GM11168 (cell line): ENCODE measurements around the gene PSMB9.
"Not testable (repeated sequence)": the region's sequence is repeated elsewhere in the genome, so short reads cannot be mapped to it uniquely, and the experiment has no call there.

Experiments
- in situ Hi-C: fragments of 300-500 bp; cut with MboI; formaldehyde crosslinking; loops from one replicate; pipeline ENCODE4 v1.12.0; 2022; ENCODE audit warnings: low sequenced_read_pairs; ENCODE audit not compliant: unreplicated experiment

The PSMB9 gene

GRCh38 chr6:32853541-32854375 is at the start of gene PSMB9, which contains the start of gene TAP1:
Gene PSMB9, plus strand, starts transcription at chr6:32854192. Its CDS starts 38 bp downstream, at chr6:32854230.
Gene TAP1, minus strand, starts transcription at chr6:32853704. Its CDS starts 68 bp downstream, at chr6:32853636.
- in situ Hi-C loops: no loop called here

- in situ Hi-C loops: not testable (repeated sequence)
Observed at GRCh38 chr6:32805404-32805803, 48.6 kb upstream of the PSMB9 start.

GRCh38 chr6:32807020-32807580 is 46.9 kb upstream of the PSMB9 start:
- in situ Hi-C loops: no loop called here

GRCh38 chr6:32809171-32809570 is 44.8 kb upstream of the PSMB9 start:
- in situ Hi-C loops: no loop called here

GRCh38 chr6:32814145-32814544 is 39.8 kb upstream of the PSMB9 start:
- in situ Hi-C loops: no loop called here

- in situ Hi-C loops: no loop called here
Observed at GRCh38 chr6:32815115-32815514, 38.9 kb upstream of the PSMB9 start.

- in situ Hi-C loops: no loop called here
Observed at GRCh38 chr6:32815996-32816395, 38.0 kb upstream of the PSMB9 start.

GRCh38 chr6:32816746-32817204 is 37.2 kb upstream of the PSMB9 start, which contains the start of gene HLA-DOB:
Gene HLA-DOB, minus strand, starts transcription at chr6:32817002. Its CDS starts 51 bp downstream, at chr6:32816951.
- in situ Hi-C loops: no loop called here

GRCh38 chr6:32818867-32819266 is 35.1 kb upstream of the PSMB9 start:
- in situ Hi-C loops: no loop called here

GRCh38 chr6:32819729-32820128 is 34.3 kb upstream of the PSMB9 start:
- in situ Hi-C loops: no loop called here

GRCh38 chr6:32825966-32826365 is 28.0 kb upstream of the PSMB9 start:
- in situ Hi-C loops: no loop called here

- in situ Hi-C loops: no loop called here
Observed at GRCh38 chr6:32827025-32827424, 27.0 kb upstream of the PSMB9 start.

GRCh38 chr6:32829495-32829894 is 24.5 kb upstream of the PSMB9 start:
- in situ Hi-C loops: no loop called here

- in situ Hi-C loops: loop anchor here (5.0 kb wide), 1 partner anchor 42 kb away; no protein-coding TSS in a partner anchor
Observed at GRCh38 chr6:32830017-32830416, 24.0 kb upstream of the PSMB9 start.

- in situ Hi-C loops: loop anchor here (5.0 kb wide), 1 partner anchor 41 kb away; no protein-coding TSS in a partner anchor
Observed at GRCh38 chr6:32830936-32831335, 23.1 kb upstream of the PSMB9 start.

GRCh38 chr6:32832535-32832934 is 21.5 kb upstream of the PSMB9 start:
- in situ Hi-C loops: loop anchor here (5.0 kb wide), 1 partner anchor 40 kb away; no protein-coding TSS in a partner anchor

GRCh38 chr6:32833664-32834063 is 20.3 kb upstream of the PSMB9 start:
- in situ Hi-C loops: loop anchor here (5.0 kb wide), 1 partner anchor 39 kb away; no protein-coding TSS in a partner anchor

GRCh38 chr6:32835167-32835893 is 18.7 kb upstream of the PSMB9 start:
- in situ Hi-C loops: no loop called here

GRCh38 chr6:32836873-32837272 is 17.1 kb upstream of the PSMB9 start:
- in situ Hi-C loops: no loop called here

GRCh38 chr6:32837651-32838113 is 16.3 kb upstream of the PSMB9 start:
- in situ Hi-C loops: no loop called here
